HG02610 (cell line): ENCODE measurements around the gene ITCH.
"Not testable (repeated sequence)": the region's sequence is repeated elsewhere in the genome, so short reads cannot be mapped to it uniquely, and the experiment has no call there.

ENCODE experiments used
- ATAC-seq: cut with Tn5 transposase; IDR thresholded peaks from one replicate; pipeline ENCODE4 v1.9.1; 2021; ENCODE audit warnings: mild to moderate bottlenecking, moderate library complexity; ENCODE audit not compliant: unreplicated experiment

ITCH gene

GRCh38 chr20:34363062-34363464 lies at the start of gene ITCH:
Gene ITCH (plus strand): TSS chr20:34363273. CDS start chr20:34393812, 30,539 bp downstream.
- peak; percentile 88 for ATAC-seq

GRCh38 chr20:34315236-34315635 lies 47.8 kb upstream of the ITCH start:
- no peak for ATAC-seq

DNA sequence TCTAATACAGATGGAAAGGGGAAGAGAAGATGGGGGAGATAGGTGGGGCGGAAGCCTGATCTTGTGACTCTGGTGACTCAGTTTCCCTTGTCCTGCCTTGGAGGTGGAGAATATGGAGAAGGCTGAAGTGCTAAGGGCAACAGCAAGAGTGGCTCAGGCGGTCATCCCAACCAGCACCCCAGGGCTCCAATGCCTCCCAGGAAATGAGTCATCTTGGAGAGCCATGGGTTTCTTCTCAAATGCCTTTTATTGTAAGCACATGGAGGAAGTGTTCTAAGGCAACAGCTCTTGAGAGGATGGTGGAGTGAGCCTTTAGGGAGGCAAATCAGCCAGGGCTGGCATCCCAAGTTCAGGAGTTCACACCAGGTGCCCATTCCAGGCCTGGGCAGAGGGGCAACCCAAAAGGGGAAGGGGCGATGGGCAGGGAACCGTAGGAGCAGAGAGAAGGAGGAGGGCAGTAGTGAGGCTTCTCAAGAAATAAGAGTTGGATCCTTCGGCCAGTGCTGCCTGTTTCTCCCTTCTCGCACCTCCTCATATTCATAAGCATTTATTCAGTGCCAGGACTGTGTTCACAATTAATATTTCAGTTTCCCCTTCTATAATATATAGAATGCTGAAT lies 46.8 kb upstream of the ITCH start:
- ATAC-seq = no peak

GRCh38 chr20:34318609-34319443 lies 44.2 kb upstream of the ITCH start:
- no peak for ATAC-seq

GRCh38 chr20:34320861-34321260 lies 42.2 kb upstream of the ITCH start:
- no peak for ATAC-seq

DNA sequence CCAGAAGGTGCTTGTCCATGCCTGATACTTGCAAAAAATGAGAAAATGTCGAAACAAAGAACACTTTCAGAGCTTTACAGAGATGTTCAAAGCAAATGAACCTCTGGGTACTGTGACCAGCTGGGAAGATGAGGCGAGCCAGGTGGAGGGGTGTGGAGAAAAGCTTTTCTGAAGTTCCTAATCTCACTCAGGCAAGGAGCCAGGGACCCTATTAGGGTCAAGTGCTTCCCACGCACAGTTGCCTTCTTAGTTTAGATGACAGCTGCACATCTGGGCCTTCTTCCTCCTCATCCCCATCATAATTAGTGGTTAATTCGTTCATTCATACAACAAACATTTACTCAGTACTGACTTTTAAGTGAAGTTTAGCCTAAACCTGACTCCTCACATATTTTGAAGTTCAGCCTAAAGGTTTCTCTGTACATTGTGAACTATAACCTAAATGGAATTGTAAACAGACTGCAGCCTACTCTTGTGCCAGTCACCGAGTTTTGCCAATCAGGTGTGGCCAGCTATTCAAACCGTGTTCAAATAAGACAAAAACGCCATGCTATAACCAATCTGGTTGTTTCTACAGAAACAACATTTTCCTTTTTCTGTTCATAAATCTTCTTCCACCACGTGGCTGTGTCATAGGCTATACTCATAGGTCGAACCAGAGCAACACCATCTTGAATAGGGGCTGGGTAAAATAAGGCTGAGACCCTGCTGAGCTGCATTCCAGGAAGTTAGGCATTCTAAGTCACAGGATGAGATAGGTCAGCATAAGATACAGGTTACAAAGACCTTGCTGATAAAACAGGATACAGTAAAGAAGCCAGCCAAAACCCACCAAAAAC lies 40.6 kb upstream of the ITCH start:
- ATAC-seq = no peak

DNA sequence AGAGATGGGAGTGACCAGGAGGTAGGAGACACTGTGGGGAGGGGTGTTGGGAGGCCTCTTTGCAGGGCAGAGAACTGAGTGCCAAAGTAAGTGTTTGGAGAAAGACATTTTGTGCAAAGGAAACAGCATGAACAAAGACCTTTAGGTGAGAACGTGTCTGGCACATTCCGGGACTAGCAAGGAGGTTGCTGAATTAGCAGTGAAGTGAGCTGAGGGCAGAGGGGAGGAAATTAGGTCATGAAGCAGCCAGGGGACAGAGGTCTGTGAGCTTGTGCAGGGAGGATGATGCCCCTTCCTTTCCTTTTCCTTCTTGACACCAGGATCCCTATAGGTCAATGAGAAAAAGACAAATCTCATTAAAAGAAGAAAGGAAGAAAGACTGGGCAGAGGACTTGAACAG lies 38.5 kb upstream of the ITCH start:
- no peak for ATAC-seq

DNA sequence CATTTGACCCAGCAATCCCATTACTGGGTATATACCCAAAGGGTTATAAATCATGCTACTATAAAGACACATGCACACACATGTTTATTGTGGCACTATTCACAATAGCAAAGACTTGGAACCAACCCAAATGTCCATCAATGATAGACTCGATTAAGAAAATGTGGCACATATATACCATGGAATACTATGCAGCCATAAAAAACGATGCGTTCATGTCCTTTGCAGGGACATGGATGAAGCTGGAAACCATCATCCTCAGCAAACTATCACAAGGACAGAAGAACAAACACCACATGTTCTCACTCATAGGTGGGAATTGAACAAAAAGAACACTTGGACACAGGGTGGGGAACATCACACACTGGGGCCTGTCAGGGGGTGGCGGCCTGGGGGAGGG lies 34.9 kb upstream of the ITCH start:
- ATAC-seq = not testable (repeated sequence)

GRCh38 chr20:34328928-34329677 lies 34.0 kb upstream of the ITCH start:
- no peak for ATAC-seq

DNA sequence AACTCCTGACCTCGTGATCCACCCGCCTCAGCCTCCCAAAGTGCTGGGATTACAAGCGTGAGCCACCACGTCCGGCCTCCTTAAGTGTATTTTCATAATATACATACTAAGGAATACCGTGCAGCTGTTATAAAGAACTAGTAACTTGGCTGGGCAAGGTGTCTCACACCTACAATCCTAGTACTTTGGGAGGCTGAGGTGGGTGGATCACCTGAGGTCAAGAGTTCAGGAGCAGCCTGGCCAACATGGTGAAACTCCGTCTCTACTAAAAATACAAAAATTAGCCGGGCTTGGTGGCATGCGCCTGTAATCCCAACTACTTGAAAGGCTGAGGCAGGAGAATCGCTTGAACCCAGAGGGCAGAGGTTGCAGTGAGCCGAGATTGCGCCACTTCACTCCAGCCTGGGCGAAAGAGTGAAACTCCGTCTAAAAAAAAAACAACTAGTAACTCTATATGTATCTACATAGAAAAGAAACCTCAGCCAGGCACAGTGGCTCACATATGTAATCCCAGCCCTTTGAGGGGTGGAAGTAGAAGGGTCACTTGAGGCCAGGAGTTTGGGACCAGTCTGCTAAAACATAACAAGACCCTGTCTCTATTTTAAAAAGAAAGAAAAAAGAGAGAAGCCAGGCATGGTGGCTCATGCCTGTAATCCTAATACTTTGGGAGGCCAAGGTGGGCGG lies 32.1 kb upstream of the ITCH start:
- not testable (repeated sequence) for ATAC-seq

- no peak for ATAC-seq
Observed at GRCh38 chr20:34331838-34332237, 31.2 kb upstream of the ITCH start.

- ATAC-seq = no peak
Observed at GRCh38 chr20:34332262-34332920, 30.7 kb upstream of the ITCH start.

DNA sequence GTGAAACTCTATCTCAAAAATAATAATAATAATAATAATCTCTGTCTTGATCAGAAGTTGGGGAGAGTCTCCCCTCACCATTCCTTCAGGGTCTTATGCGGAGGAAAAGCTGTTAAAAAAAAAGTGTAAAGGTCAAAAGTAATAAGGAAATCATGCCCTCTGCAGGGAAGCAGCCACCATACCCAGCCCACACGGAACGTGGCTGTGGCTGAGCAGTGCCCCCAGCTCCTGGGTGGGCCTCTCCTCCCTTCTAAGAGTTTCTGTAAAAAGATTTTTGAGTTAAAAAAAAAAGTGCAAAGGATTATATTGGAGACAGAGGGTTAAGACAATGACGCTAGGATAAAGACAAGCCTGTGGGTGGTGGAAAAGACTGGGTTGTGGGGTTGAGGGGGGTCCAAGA lies 29.3 kb upstream of the ITCH start:
- no peak for ATAC-seq

DNA sequence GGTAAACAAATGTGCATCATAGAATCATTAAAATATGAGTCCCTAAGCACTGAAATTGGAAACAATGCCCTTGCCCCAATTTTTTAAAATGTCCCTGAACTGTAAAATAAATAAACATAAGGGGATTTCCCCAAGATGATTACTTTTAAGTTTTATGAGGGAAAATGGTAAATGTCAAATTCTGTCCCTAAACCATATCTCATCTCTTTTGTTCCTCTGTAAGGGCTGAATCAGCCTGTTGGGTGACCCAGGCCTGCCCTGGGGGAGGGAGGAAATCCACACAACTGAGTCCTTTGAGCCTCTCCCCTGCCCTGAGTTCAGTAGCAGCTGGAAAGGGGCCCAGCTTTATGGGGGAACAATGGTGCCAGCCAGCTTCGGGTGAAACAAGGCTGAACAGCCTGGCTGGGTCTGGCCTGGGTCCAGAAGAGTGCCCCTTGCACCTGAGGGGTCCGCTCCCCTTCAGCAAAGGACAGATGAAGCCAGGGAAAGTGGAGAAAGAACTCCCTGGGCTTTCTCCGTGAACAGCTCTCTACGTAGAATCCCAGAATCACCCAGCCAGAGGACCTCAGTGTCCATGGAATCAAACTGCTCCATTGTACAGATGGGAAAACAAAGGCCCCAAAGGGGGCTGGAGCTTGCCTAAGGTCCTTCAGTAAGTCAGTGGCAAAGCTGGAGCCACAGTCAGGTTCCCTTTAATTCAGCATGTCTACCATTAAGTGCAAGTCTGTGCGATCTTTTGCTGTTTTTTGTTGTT lies 28.2 kb upstream of the ITCH start:
- no peak for ATAC-seq

- no peak for ATAC-seq
Observed at GRCh38 chr20:34337544-34337943, 25.5 kb upstream of the ITCH start.

- no peak for ATAC-seq
Observed at GRCh38 chr20:34337982-34338726, 24.9 kb upstream of the ITCH start.

GRCh38 chr20:34340726-34341125 lies 22.3 kb upstream of the ITCH start:
- not testable (repeated sequence) for ATAC-seq

DNA sequence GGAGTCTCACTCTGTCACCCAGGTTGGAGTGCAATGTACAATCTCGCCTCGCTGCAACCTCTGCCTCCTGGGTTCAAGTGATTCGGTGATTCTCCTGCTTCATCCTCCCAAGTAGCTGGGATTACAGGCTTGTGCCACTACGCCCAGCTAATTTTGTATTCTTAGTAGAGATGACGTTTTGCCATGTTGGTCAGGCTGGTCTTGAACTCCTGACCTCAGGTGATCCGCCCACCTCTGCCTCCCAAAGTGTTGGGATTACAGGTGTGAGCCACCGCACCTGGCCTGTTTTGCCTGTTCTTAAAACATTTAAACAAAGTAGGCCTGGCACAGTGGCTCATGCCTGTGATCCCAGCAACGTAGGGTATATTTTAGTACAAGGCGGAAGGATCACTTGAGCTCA lies 21.9 kb upstream of the ITCH start:
- not testable (repeated sequence) for ATAC-seq
